T47D (cell line): ENCODE data around the gene MAGI2.
"Not testable (repeated sequence)": the region's sequence is repeated elsewhere in the genome, so short reads cannot be mapped to it uniquely, and the experiment has no call there.

Experiments used
- DNase-seq, 2 experiments: peaks; one replicate each; pipeline versions ENCODE4 v3.0.0 to v3.0.0-alpha.2; 2011 to 2012; ENCODE audit warnings: low read depth in 1 of 2, low spot score in 1 of 2
- JUND ChIP-seq: IDR thresholded peaks from 2 replicates; pipeline ENCODE4 v1.6.1; 2012; ENCODE audit warnings: low read depth
- in situ Hi-C: cut with HindIII; loops from 2 replicates; pipeline ENCODE4 v1.10.0; 2016; ENCODE audit warnings: low sequenced_read_pairs, low pct_unique_long_range_greater_than_20kb

The MAGI2 gene

DNA sequence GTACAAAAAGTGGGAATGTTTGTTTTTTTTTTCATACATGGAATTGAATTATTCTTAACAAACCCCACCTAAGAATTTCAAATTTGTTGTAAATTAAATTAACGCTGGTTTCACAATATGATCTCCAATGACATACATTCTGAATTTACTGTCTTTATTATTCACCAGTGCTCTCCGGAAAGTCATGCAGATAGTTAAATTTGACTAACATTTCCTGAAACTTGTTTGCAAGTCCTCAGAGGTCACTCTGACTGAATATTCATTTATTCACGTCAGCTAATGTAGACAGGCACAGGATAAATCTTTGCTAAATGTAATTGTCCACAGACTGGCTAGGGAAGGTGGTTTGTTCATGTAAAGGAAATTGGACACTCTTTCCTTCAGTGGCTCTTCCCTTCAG, 924.5 kb downstream of the MAGI2 start:
- TF ChIP-seq JUND, result no peak
- in situ Hi-C loops, result no loop called here
- DNase-seq, result no peak

DNA sequence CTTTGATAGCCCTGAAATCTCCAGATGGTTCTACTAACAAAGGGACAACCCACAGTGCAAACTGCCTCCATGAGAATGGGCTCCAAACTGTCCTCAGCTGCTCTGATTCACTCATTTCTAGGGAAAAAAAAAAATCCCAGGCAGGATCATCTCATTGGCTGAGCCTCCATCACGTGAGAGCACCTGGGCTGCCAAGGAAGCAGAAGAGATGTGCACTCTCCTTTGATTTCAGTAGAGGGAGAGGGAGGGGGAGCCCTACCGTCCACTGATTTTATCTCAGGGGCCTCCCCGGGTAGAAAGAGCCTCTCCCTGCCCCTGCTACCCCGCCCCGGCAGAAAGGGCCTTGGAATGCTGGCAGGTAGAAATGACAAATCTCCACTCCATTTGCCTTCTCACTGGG, 929.5 kb downstream of the MAGI2 start:
- TF ChIP-seq JUND, result no peak
- in situ Hi-C loops, result no loop called here
- DNase-seq, result no peak

DNA sequence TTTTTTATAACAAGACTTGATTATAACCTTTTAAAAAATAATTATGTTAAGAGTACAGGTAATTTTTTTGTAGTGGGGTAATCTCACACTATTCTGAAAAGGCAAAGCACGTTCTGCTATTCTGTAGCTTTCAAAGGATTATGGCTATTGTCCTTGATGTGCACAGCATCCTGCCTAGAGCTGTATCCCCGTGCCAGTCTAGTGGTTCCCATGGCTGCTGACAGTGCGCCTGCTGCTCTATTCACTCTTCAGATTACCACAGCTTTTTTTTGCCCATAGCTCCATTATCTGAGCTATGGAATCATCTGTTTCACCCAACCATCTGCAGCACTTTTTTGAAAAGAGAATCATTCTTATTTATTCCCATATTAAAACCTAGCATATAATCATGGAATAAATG, 931.5 kb downstream of the MAGI2 start:
- in situ Hi-C loops, result no loop called here
- no peak for TF ChIP-seq JUND
- no peak for DNase-seq

DNA sequence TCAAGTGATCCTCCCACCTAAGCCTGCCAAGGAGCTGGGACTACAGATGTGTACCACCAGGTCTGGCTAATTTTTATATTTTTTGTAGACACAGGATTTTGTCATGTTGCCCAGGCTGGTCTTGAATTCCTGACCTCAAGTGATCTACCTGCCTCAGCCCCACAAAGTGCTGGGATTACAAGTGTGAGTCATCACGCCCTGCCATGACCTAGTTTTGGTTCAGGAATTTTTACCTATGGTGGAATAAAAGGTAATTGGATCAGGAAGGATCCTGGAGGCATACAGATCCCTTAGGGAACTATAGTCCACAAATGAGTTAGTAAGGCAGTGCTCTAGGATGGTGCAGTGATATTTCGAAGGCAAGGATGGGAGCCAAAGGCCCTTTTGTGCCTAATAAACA, 937.0 kb downstream of the MAGI2 start:
- TF ChIP-seq JUND, result no peak
- in situ Hi-C loops, result no loop called here
- no peak for DNase-seq

DNA sequence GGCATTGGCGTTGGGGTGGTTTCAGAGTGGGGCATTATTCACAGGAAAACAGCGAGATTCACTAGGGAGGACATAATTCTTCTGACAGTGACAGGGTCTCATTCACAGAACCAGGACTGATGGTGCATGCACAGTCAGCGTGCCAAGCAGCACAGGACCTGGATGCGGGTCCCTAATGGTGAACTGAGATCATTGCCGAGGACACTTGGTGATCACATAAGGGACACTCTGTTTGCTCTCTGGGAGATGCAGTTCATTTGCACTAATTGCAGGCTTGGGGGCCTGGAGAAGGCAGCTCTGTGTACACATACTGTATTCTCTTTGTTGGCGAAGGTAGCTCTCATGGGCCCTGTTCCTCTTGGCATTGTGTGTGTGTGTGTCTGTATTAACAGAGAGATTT, 938.8 kb downstream of the MAGI2 start:
- in situ Hi-C loops, result no loop called here

DNA sequence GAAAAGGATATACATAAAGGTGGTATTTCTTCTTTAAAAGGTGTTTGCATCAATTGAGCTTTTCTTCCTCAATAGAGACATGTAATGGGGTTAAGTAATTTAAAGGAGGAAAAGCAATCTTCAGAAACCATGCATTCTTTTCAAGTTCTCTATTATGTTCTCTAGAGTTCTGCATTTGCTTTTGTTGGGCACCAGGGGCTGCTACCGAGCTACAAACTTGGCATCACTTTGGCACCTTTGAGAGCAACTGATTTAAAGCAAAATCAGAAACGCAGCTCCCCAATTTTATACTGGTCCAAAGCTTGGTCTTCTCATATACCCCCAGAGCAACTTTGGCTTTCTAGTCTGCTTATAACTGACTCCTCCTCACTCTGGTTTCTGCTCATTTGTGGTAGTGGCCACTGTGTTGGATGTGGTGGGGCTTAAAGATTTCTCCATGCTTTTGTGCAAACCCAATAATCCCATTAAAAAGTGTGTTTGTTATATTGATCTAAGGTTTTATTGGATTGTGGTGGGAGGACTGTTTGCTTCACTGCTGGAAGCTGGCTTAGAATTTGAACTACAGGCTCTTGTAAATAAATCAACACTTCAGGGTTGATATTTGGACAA, 942.8 kb downstream of the MAGI2 start:
- DNase-seq, result peak; percentile 21 to 69
- in situ Hi-C loops, result no loop called here

More for the DNA sequence above, 938.8 kb downstream of the MAGI2 start:
- DNase-seq, result no peak
- no peak for TF ChIP-seq JUND

DNA sequence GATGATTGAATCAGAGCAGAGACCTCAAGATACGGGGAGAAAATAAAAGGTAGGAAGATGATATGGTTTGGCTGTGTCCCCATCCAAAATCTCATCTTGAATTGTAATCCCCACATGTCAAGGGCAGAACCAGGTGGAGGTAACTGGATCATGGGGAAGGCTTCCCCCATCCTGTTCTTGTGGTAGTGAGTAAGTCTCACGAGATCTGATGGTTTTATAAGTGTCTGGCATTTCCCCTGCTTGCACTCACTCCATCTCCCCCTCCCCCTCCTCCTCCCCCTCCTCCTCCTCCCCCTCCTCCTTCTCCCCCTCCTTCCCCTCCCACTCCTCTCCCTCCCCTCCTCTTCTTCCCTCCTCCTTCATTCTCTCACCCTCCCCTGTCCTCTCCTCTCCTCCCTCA, 950.2 kb downstream of the MAGI2 start:
- in situ Hi-C loops, DNase-seq: not testable (repeated sequence)

More for the DNA sequence above, 942.8 kb downstream of the MAGI2 start:
- TF ChIP-seq JUND, result no peak

DNA sequence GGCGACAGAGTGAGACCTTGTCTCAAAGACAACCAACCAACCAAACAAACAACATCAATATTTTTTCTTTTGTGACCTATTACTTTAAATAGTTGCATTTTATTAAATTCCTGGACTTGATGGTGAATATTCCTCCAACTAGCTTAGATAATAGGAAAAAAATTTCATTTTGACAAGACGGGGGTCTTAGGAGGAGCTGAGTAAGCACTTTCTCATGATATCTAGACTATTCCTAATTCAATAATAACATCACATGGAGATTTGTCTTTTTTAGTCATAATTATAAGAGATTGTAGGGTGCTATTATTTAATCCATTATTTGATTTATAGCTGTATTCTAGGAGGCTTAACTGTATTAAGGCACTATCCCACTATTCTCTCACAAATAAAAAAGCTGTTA, 952.4 kb downstream of the MAGI2 start:
- DNase-seq, result no peak
- no peak for TF ChIP-seq JUND
- in situ Hi-C loops, result no loop called here

DNA sequence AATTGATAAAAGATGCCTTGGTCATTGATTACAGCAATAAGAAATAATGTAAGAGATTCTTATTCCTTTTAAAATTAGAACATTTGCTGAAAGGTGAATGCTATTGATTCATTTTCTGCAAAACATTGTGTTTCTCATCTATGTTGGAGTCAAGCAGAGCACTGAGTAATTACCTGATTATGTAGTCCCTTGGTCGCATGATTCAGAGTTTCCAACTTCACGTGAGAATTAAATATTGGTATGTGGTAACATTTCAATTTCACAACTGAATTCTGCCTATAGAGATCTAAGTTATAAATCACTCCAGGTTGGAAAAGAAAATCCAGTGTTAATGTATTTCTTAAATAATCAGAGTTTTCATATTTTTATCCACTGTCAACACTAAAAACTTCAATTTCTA, 953.5 kb downstream of the MAGI2 start:
- no peak for TF ChIP-seq JUND
- in situ Hi-C loops, result no loop called here

DNA sequence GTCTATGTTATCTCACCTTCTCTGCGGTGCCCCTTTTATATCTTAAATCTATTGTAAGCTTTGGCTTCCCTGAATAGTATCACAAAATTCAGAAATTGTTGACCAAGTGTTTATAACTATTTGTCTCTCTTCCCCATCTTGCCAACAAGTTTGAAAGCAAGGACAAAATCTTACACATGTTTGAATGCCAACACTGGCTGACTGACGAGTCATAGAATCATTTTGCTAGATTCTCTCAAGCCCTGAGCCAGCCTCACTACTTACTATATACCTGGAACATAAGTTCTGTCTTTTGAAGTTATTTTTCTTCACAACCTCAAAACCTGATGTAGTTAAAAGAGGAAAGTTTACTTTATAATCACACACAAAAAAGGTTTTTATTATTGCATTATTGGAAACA, 954.2 kb downstream of the MAGI2 start:
- DNase-seq, result no peak
- no peak for TF ChIP-seq JUND
- in situ Hi-C loops, result no loop called here

More for the DNA sequence above, 953.5 kb downstream of the MAGI2 start:
- no peak for DNase-seq

DNA sequence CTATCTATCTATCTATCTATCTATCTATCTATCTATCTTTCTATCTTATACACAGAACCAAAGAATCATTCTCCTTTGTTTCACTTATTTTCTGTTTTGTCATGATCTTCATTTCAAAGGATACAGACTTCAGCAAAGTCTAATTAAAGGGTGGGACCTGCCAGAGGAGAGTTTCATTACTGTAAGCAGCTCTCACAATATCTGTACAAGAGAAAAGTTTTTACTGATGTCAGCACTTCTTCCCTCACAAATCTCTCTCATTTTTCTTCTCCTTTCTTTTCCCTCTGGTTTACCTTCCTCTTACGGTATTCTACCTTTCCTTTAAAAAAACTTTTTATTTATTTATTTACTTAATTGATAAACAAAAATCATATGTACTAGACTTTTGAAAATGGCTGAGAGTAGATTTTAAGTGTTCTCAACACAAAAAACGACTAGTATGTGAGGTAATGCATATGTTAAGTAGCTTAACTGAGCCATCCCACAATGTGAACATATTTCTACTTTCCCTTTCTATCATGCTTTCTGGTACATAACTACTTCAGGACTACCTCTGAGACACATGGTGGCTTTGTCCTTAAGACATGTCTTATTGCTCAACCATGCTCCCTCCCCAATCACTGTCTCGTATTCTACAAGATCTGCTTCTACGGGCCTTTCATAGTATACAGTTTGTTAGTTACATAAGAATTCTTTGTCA, 955.6 kb downstream of the MAGI2 start:
- no peak for TF ChIP-seq JUND
- in situ Hi-C loops, result no loop called here
- no peak for DNase-seq

DNA sequence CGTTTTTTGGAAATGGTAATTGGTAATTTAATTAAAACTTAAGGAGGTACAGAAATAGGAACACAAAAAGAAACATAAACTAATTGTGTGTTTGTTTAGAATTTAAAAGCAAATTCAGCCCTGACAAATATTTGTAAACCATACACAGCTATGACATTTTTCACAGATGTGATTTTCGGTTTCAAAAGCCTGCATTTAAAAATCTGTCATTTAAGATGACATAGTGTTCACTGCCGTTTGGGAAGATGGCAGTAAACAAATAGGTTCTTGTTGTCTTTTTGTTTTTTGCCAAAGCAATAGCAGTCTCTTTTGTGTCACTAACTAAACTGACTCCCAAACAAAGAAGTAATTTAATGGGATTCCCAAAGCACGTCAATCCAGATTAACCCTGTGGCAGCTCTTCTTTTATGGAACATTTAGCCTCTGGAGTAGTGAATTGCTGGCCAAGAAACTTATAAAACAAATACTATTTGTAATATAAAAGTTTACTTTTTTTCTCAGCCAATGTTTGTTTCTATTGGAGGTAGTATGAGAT, 957.3 kb downstream of the MAGI2 start:
- in situ Hi-C loops, result no loop called here
- no peak for TF ChIP-seq JUND
- DNase-seq, result no peak

DNA sequence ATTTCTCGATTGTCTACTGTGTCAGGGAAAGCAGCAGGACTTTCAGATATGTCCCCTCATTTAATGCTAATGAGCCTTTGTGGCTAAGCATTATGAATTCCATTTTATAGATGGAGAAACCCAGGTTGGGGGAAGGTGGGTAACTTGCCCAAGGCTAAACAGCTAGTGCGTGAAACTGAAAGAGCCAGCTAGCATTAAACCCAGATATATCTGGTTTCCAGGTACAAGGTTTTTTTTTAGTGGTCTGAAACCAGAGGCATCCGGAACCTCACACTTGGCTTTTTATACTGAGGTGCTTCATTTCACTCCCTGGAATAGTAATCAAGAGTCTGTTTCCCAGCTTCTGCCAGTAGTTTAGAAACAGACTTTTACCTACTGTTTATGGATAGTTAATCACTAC, 960.1 kb downstream of the MAGI2 start:
- TF ChIP-seq JUND, result no peak
- in situ Hi-C loops, result no loop called here
- no peak for DNase-seq

DNA sequence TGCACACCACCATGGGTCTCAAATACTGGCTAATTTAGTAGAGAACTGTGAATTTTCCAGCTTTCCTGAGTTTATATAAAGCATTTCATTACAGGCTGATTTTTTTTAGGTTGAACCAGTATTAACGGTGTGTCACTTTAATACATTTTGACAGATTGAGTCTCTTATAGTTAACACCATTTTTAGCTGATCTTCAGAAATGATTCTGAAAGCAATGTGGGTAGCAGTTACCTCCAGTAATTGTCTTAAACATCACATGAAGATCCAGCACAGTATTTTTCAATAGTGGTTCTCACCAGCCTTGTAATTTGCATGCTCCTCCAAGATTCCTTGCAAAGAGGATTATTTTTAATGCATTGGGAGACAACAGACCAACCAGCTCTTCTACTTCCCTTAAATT, 961.3 kb downstream of the MAGI2 start:
- DNase-seq, result no peak
- no peak for TF ChIP-seq JUND
- in situ Hi-C loops, result no loop called here
